Muscle of leg (tissue), 11 donors: Measurements from ENCODE around the gene GPD2. TPM values are rescaled to one million over a fixed set of nuclear protein-coding genes. Genes with fewer than 3 reads are reported as not detected.
"Not testable (repeated sequence)": the region's sequence is repeated elsewhere in the genome, so short reads cannot be mapped to it uniquely, and the experiment has no call there.

Experiments
- DNase-seq: peaks from one replicate; pipeline ENCODE4 v3.0.0; 2013
- H3K27ac ChIP-seq: one replicate; pipeline ENCODE4 v1.5.1; 2013; ENCODE audit warnings: mild to moderate bottlenecking, low read length, control low read depth
- H3K27me3 ChIP-seq: one replicate; pipeline ENCODE4 v1.6.1; 2013; ENCODE audit warnings: low read length; ENCODE audit not compliant: control insufficient read depth, insufficient read depth
- H3K36me3 ChIP-seq: one replicate; pipeline ENCODE4 v1.6.1; 2013; ENCODE audit warnings: low read length; ENCODE audit not compliant: control insufficient read depth, insufficient read depth
- H3K4me1 ChIP-seq: one replicate; pipeline ENCODE4 v1.6.1; 2013; ENCODE audit warnings: low read length; ENCODE audit not compliant: control insufficient read depth, insufficient read depth
- H3K4me3 ChIP-seq: one replicate; pipeline ENCODE4 v1.5.1; 2013; ENCODE audit warnings: low read length, control low read depth
- H3K9me3 ChIP-seq: replicated peaks from 2 replicates; pipeline ENCODE4 v1.6.1; 2013; ENCODE audit warnings: low read depth, low read length; ENCODE audit not compliant: control insufficient read depth
- WGBS: methylation state at CpG from one replicate; pipeline ENCODE4 v1.1.5; 2013; ENCODE audit warnings: missing lambda C conversion rate; ENCODE audit not compliant: insufficient coverage; 5-methylcytosine and 5-hydroxymethylcytosine counted together
- polyA plus RNA-seq, 8 donors: library from polyadenylated mRNA; unstranded; fragments of 120-200 nt; gene quantifications; one replicate each; pipeline versions ENCODE4 v1.2.1 to v1.2.3, GENCODE V29; 2013; ENCODE audit warnings: inconsistent platforms in 1 of 8, low replicate concordance in 1 of 8; ENCODE audit not compliant: insufficient read length in 8 of 8, insufficient read depth in 1 of 8
- total RNA-seq: library from RNA; stranded (reverse); fragments of 120-200 nt; gene quantifications from one replicate; pipeline ENCODE4 v1.2.4, GENCODE V29; 2013

GPD2 gene
- total and polyA plus RNA-seq, 9 donors = 8.0 to 20.7 (median 11.2) TPM

DNA sequence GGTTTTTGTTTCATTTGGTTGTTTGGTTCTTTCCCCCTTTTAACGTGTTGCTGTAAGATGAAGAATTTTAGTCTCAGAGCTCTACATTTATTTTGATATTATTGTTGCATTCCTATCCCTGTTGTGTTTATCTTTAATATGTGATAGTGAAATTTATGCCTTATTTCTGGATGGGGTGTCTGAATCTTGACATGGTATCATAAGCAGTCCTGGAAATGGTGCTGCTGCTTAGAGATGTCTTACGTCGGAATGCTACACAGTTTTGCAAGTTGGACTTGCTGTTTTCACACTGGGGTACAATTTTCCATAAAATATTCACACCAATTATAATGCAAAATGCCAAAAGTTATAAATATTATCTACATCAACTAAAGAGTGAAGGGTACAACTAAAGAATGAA lies 164.0 kb downstream of the GPD2 start:
- no peaks in the 10 kb centered on the region for H3K36me3 ChIP-seq
- no peak overlapping the region for H3K4me3 ChIP-seq
- WGBS = no CpG with 5 or more reads among the region's 3 CpGs
- no peaks in the 10 kb centered on the region for H3K4me1 ChIP-seq
- no peak for DNase-seq
- H3K9me3 ChIP-seq = no peaks in the 10 kb centered on the region
- H3K27ac ChIP-seq = no peak overlapping the region
- H3K27me3 ChIP-seq = no peaks in the 10 kb centered on the region

DNA sequence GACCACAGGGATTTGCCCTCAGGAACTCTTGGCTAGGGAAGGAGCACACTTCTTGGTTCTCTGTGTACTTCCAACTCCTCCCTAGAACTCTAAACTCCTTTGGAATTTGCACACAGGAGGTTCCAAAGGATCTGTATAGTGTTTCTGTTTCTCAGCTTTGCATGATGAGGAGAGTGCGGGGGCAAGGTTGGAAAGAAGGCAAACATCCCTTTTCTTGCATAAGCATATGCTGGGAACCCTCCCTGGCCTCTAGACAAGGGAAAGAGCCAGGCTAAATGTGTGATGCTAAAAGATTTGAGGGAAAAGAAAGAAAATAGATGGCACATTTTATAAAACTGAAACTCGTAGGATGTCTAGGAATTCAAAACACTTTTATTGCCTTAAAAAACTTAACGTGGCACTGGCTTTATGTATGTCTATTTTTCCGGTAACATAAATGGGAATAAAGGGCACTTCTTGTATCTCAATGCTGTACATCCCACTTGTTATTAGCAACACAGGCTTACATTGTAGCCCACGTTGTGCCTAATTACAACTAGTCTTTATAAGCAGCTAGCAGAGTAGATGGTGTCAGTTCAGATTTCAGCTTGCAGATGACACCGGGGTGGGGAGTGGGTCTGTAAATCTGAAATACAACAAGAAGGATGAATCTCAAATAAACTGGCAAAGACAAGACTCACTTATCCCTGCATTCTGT lies 165.8 kb downstream of the GPD2 start:
- Histone ChIP-seq H3K4me3 (no peak overlapping the region), H3K27me3 (no peaks in the 10 kb centered on the region), H3K27ac (no peak overlapping the region), H3K4me1 (no peaks in the 10 kb centered on the region), H3K9me3 (no peaks in the 10 kb centered on the region), H3K36me3 (no peaks in the 10 kb centered on the region)
- 60% methylated on average over 1 of the region's 6 CpGs for WGBS
- no peak for DNase-seq

DNA sequence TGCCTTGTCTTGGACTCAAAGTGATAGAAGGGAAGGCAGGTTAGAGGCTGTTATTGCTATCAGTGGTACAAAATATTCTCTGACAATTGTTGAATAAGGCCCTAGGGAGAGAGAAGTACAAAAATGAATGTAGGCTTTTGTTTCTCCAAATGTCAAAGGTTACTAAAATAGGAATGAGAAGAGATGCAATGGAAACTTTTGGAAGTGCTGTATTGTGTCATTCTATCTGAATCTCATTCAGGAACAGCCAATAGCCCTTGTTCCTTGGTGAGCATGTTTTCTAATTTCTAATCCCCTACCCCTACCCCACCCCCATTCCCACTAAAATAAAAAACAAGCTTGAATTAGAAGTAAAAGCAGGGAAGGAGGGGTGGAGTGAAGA lies 166.4 kb downstream of the GPD2 start:
- DNase-seq = no peak
- H3K27ac ChIP-seq = no peak overlapping the region
- no peaks in the 10 kb centered on the region for H3K9me3 ChIP-seq
- H3K36me3 ChIP-seq = no peaks in the 10 kb centered on the region
- H3K4me1 ChIP-seq = no peaks in the 10 kb centered on the region
- H3K27me3 ChIP-seq = no peaks in the 10 kb centered on the region
- H3K4me3 ChIP-seq = no peak overlapping the region

DNA sequence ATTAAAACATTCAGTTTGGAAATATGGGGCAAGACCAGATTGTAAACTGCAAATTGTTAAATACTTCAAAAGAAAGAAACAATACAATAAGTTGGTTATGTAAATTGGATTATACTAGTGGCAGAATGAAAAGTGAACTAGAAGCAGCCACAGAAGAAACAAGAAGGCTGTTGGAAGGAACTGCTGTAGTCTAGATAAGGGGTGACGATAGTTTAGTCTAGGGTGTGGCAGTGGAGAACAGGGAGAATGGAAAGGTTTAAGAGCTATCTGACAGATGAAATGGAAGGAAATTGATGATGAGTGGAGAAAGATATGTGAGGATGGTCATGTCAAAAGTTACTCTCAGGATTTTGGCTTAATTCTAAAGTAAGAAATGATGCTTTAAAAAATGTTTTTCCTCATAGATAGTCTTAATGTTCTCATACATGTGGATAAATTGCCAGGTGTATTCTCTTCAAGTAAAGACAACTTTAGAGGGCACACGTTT lies 179.7 kb downstream of the GPD2 start:
- no peak overlapping the region for H3K27ac ChIP-seq
- no peak overlapping the region for H3K4me3 ChIP-seq
- H3K4me1 ChIP-seq = no peaks in the 10 kb centered on the region
- DNase-seq = no peak
- H3K9me3 ChIP-seq = no peaks in the 10 kb centered on the region
- 52% methylated on average over 2 of the region's 2 CpGs for WGBS
- no peaks in the 10 kb centered on the region for H3K36me3 ChIP-seq
- no peaks in the 10 kb centered on the region for H3K27me3 ChIP-seq

DNA sequence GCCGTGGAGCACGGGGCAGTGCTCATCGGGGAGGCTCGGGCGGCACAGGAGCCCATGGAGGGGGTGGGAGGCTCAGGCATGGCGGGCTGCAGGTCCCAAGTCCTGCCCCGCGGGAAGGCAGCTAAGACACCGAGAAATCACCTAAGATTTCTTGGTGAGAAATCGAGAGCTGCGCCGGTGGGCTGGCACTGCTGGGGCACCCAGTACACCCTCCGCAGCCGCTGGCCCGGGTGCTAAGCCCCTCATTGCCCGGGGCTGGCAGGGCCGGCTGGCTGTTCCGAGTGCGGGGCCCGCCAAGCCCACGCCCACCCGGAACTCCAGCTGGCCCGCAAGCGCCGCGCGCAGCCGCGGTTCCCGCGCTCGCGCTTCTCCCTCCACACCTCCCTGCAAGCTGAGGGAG lies 181.9 kb downstream of the GPD2 start:
- H3K4me1 ChIP-seq, H3K9me3 ChIP-seq, H3K36me3 ChIP-seq, H3K27me3 ChIP-seq, H3K4me3 ChIP-seq, DNase-seq, H3K27ac ChIP-seq: not testable (repeated sequence)
- WGBS = 97% methylated on average over 30 of the region's 33 CpGs

DNA sequence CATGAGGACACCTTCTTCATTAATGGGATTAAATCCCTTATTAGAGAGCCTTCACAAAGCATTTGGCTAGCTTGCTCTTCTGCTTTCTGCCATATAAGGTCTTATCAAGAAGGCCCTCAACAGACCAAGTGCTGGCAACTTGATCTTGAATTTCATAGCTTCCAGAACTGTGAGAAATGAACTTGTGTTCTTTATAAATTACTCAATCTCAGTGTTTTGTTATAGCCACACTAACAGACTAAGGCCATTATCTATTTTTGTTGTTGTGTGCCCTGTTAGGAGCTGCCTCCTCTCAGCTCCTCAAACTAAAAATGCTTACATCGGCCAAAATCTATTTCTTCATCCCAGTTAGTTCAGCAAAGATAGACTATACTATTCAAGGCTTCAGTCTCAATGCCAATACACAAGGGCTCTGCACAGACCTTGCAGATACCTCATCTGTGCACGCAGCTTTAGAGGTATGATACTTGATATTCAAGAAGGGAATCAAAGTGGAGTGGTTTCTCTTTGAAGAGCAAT lies 182.9 kb downstream of the GPD2 start:
- H3K9me3 ChIP-seq = no peaks in the 10 kb centered on the region
- H3K27ac ChIP-seq = no peak overlapping the region
- no peaks in the 10 kb centered on the region for H3K36me3 ChIP-seq
- no peaks in the 10 kb centered on the region for H3K27me3 ChIP-seq
- no peak overlapping the region for H3K4me3 ChIP-seq
- no peak for DNase-seq
- H3K4me1 ChIP-seq = no peaks in the 10 kb centered on the region
- WGBS = no CpG with 5 or more reads among the region's 2 CpGs

DNA sequence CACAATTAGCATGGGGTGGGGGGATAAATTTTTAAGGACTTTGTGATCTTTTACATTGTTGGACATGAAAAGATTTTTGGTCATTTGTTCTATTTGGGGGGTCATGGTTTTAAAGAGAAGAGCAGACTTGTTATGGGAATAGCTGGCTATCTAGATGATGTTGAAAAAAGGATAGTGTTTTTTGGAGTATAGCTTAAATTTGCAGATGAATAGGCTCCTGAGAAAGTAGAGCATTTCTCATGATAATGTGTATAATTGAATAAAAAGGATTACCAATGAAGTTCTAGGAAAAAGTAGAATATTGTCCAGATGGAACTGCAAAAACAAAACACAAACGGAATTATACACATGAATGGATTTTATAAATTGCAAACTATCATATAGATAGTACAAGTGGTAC lies 186.3 kb downstream of the GPD2 start:
- H3K4me1 ChIP-seq = peaks cover 3% of the 10 kb centered on the region
- no peaks in the 10 kb centered on the region for H3K9me3 ChIP-seq
- DNase-seq = no peak
- no peak overlapping the region for H3K4me3 ChIP-seq
- no peaks in the 10 kb centered on the region for H3K36me3 ChIP-seq
- no peak overlapping the region for H3K27ac ChIP-seq
- WGBS = no CpG with 5 or more reads among the region's 1 CpG
- H3K27me3 ChIP-seq = no peaks in the 10 kb centered on the region

DNA sequence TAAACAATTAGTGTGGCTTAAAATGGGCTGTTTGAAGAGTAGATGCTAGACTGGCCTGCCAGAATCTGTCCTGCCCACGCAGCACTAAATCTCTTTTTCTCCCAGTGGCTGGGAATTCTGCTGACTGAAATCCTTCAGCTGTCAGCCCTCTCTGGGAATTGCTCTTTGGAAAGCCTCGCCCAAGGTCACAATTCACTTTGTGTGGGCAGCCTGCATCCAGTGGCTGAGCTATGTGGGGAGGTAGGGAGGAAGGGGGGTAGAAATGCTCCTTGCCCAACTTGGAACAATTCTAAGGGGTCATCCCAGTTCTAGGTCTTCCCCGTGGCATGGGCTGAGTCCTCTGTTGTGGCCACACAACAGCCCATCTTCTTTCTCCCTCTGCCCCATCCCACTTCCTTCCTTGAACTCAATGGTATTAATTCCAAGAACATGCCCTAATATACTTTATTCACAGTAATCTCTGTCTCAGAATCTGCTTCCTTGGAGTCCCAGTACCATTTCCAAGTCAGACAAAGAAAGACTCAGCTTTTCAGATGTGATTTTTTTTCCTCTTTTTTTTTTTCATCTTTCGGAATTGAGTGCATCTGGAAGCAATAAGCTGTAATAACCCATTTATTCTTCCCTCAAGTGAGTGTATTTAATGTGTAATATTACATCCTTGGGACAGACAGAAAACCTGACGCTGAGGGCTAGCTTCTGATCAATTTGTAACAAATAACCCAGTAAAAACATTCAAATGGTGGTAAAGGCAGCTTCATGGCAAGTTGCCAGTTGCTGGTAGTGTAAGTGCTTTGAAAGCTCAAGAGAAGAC lies 189.4 kb downstream of the GPD2 start:
- DNase-seq = peak; percentile 69
- no peak overlapping the region for H3K4me3 ChIP-seq
- no peaks in the 10 kb centered on the region for H3K9me3 ChIP-seq

DNA sequence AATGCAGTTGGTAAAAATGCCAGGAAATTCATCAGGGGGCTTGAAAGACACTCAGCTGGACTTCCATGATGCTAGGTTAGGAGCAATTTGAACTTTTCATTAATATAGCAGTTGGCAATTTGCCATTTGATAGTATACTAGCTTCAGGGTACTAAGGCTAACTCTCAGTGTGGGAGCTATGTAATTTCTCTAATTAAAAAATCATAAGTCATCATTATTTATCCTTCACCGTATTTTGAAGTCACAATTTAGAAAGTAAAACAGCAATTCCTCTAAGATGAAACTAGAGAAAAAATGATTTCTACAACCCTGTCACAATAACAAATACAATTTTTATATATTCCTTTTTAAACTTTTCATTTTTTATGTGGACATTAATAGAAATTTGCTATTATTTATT lies 190.8 kb downstream of the GPD2 start:
- Histone ChIP-seq H3K9me3 (no peaks in the 10 kb centered on the region), H3K4me3 (no peak overlapping the region), H3K36me3 (no peaks in the 10 kb centered on the region), H3K27me3 (no peaks in the 10 kb centered on the region), H3K4me1 (peaks cover 3% of the 10 kb centered on the region), H3K27ac (no peak overlapping the region)
- WGBS = no CpG with 5 or more reads among the region's 1 CpG
- no peak for DNase-seq

More for the DNA sequence above, 189.4 kb downstream of the GPD2 start:
- Histone ChIP-seq H3K4me1 (peaks cover 3% of the 10 kb centered on the region), H3K36me3 (no peaks in the 10 kb centered on the region), H3K27me3 (no peaks in the 10 kb centered on the region), H3K27ac (no peak overlapping the region)
- 50% methylated on average over 1 of the region's 5 CpGs for WGBS

DNA sequence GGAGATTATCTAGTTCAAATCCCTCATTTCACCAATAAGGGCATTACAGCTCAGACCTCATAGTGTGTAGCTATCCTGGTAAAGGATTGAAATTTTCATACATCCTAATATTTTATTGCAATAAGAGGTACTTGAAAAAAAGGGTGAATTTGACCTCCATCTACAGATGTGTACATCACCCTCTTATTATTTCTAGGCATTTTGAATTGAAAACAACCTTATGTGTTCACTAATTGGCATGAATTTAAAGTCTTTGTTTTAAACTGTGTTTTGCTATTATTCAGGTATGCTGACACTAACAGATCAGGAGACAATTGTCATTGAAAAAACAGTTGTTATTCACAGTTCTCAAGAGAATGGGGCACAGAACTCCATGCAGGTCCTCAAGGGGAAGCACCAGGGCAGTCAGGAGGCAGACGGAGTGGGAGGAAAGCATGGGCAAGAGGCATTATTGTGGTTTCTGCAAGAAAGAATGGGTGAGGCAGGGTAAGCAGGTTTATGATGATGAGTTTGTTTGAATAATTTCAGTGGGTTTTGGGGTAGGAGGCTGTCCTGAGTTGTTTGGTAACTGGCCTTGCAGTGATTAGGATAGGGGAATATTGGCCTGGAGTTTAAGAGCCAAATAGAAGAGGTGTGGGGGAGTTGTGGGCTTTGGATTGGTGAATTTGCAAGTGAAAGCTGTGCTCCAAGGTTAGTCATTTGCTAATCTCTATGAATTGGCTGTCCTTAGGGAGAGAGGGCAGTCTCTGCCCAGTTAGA lies 194.6 kb downstream of the GPD2 start:
- no peaks in the 10 kb centered on the region for H3K36me3 ChIP-seq
- no peak overlapping the region for H3K27ac ChIP-seq
- no peak for DNase-seq
- no peaks in the 10 kb centered on the region for H3K9me3 ChIP-seq
- no peaks in the 10 kb centered on the region for H3K27me3 ChIP-seq
- H3K4me3 ChIP-seq = no peak overlapping the region
- H3K4me1 ChIP-seq = no peaks in the 10 kb centered on the region
- WGBS = 43% methylated on average over 1 of the region's 1 CpG
